GM21825 (cell line): Measurements from ENCODE around the gene BMS1.

ENCODE experiments used
- ATAC-seq: cut with Tn5 transposase; IDR thresholded peaks from one replicate; pipeline ENCODE4 v1.9.1; 2021; ENCODE audit warnings: mild to moderate bottlenecking, moderate library complexity; ENCODE audit not compliant: unreplicated experiment

Gene BMS1

DNA sequence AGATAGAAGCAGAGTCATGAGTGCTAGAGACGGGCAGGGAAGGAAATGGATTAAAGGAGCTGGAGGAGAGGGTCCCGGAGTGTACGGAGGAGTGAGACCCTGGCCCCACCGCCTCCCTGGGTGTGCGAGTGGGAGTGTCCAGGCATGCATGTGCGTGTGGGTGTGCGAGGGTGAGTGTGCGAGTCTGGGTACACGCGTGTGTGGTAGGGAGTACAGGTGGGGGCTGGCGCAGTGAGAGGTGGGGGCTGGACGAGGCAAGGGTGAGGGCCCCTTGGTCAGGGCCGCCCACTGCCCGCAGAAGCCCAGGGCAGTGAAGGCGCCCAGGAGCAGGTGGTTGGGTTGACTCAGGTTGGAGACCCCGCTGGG, 97.6 kb downstream of the BMS1 start:
- ATAC-seq, result no peak

DNA sequence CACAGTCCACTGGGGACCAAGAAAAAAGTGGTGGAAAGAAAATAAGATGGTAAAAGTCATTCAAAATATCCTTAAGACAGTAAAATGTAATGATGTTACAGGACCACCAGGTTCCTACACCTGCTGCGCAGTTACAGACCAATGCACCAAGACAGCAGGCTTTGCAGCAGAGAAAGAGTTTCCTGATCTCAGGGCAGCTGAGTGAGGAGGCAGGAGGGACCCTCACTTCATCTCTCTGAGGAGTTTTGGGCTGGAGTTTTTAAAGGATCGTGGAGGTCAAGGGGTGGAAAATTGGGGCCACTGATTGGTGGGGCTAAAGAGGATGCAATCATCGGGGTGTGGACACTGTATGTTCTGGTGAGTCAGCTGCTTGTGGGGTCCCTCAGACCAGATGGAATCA, 100.0 kb downstream of the BMS1 start:
- no peak for ATAC-seq
